COLO668 (cell line): ENCODE results near the gene MAP2K5.

ENCODE experiments used
- DNase-seq: peaks from one replicate; lab custom pipeline; 2025; ENCODE audit not compliant: unreplicated experiment; lab: John Stamatoyannopoulos, UW

Gene MAP2K5

GRCh38 chr15:67717776-67718175 is 175.3 kb downstream of the MAP2K5 start:
- no peak for DNase-seq

- no peak for DNase-seq
Measured at GRCh38 chr15:67719330-67719959, 176.9 kb downstream of the MAP2K5 start.

DNA sequence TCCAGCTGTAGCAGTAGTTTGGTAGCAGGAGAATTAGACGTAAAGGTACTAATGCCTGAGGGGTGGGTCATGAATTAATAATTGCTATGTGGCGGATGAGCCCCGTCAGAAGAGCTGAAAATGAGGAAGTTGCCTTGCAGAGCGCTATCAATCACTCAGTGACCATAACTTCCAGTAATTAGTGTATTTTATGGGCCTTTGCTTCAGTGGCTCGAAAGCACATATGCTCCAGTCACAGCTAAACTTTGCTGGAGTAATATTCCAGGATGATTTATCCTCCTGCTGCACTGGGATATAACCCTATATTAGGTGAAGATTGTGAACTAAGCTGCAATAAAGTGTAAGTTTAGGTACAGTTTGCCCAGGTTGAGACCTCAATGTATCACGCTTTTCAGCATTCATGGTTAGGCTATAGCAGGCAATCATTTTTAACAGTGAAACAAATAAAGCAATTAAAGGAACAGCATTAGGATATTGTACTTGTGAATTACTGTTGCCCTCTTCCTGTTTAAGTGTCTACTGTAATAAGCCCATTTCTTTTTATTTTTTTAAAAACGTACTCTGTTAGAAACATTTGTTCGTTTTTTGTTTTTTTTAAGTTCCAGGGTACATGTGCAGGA is 178.2 kb downstream of the MAP2K5 start:
- no peak for DNase-seq

GRCh38 chr15:67722030-67722817 is 179.7 kb downstream of the MAP2K5 start:
- DNase-seq: no peak

DNA sequence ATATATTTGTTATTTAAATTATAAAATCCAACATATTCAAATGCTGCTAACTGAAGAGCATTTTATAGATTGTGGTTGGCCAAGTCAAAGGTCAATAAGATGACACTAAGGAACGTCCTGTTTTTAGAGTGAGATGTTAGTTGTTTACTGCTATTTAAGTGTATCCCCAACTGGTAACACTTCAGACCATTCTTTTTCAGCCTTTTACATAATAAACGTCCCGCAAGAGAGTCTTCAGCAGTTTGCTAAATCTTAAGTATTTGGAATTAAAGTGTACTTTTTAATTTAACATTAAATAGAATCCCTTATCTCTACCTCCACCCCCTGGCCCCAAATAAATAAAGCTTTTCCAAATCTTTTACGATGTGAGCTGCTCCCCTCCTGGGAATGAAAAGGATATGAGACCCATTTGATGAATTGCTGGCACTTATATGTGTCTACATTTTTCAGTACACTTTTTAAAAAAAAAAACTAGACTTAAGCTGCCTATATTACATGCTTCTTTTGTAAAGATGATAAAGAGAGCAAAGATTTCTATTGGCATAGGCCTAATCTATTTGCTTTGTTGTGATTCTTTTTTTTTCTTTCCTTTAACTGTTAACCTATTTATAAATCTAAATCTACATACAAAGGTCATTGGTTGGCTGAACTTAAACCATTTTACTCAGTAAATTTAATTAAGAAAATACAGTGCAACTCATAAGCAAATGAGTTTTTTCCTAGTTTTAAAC is 181.0 kb downstream of the MAP2K5 start:
- DNase-seq: no peak

- peak; percentile 63 for DNase-seq
Measured at GRCh38 chr15:67724691-67725375, 182.3 kb downstream of the MAP2K5 start.

GRCh38 chr15:67730135-67730534 is 187.6 kb downstream of the MAP2K5 start:
- no peak for DNase-seq

GRCh38 chr15:67731112-67731721 is 188.7 kb downstream of the MAP2K5 start:
- DNase-seq: no peak

GRCh38 chr15:67732164-67732563 is 189.7 kb downstream of the MAP2K5 start:
- DNase-seq: no peak

DNA sequence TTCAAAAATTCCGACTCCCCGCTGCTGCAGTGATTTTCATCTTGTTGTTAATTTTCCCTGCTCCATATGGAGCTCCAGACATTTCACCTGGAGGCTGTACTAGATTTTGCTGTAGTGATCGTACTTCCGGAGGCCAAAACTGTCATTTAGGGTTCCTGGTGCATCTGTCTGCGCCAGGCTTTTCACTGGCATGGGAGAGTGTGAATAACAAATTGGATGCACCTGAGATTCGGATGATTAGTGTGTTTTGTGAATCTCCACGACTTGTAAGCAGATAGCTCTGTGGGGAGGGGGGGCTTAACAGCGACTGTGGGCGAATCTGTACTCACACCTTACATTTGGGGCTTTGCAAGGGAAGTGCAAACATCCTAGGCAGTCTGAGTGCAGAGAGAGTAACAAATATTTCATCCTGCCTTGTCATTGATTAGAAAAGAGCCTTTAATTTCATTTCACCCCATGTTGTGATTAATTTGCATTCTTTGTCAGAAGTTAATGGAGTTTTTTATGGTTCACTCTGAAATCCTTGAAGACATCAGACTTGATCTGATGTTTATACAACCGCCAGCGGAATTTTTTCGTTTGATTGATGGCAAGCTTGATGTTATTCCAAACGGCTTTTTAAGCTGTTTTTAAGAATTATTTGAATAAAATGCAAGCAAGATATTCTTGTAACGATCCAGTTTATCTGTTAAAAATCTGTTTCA is 190.3 kb downstream of the MAP2K5 start:
- no peak for DNase-seq

DNA sequence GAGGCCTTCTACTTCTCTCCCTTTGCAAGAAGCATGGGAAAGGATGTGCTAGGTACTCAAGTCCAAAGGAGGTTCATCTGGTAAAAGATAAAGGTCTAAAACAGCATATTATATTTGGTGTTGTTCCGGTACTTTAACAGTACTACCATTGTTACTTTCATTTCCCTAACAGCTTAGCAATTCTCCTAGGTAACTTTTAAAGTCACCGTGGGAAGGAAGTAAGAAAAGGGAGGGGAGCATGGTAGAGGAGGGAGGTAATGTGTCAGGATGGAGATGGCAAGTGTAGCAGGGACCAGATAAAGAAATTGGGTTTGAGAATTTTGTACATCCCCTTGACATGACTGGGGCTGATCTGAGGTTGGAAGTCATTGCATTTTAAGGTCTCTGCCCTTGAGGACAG is 193.4 kb downstream of the MAP2K5 start:
- no peak for DNase-seq

- DNase-seq: no peak
Measured at GRCh38 chr15:67736810-67737209, 194.3 kb downstream of the MAP2K5 start.

- DNase-seq: no peak
Measured at GRCh38 chr15:67738056-67738455, 195.6 kb downstream of the MAP2K5 start.

GRCh38 chr15:67740405-67740804 is 197.9 kb downstream of the MAP2K5 start:
- no peak for DNase-seq

DNA sequence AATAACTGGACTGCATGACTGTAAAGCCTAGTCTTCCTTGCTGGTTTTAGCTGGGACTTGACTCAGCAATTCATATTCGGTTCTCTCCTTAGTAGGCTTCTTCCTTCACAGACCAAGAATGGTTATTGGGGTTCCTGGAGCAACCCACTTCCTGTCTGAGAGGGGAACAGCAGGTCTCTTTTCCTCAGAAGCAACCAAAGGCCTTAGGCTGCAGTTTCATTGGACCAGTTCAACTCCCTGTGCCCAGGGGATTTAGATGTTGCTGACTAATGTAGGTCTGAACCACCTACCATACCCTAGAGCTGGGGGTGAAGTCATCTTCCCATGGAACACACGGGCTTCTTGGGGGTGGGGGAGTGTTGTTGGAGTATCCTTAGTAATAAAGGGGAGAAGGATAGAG is 198.8 kb downstream of the MAP2K5 start:
- DNase-seq: no peak

GRCh38 chr15:67743558-67743957 is 201.1 kb downstream of the MAP2K5 start:
- DNase-seq: no peak

DNA sequence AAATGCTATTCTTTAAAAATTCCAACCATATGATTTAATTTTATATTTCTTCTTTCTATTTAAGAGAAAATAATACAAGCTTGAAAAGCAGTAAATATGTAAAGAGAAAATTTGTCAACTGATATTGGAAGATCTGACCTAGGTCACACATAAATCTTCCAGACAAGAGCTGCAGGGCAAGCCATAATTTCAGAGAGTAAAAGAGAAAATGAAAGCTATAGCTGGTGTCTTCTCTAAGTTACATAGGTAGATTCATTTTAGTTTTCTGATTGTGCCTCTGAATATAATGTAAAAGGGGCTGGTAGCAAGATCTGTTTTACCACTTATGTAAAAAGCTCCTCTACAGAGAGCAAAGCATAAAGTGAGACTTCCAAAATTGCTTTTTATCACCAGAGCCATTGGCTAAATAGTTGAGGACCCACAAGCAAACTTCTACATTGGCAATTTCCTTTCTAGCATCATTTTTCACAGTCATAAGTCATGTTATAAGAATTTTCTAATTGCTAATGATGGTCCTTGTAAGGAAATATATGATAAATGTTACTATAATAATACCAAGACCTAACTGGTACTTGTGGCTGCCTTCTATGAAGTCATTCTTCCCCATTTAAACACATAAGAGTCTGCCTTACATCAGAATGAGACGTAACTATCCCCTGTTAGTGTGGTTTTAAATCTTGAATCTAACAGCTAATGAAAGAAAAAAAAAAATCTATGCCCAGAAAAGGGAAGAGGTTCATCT is 202.0 kb downstream of the MAP2K5 start:
- no peak for DNase-seq

- no peak for DNase-seq
Measured at GRCh38 chr15:67745073-67746006, 202.8 kb downstream of the MAP2K5 start.
